Glomerular endothelial cell (primary cell): ENCODE data around the gene C8B. TPM values are rescaled to one million over a fixed set of nuclear protein-coding genes. Genes with fewer than 3 reads are reported as not detected.

Experiments used
- DNase-seq: peaks from one replicate; pipeline ENCODE4 v3.0.0-alpha.2; 2011; ENCODE audit warnings: low read depth, low spot score; ENCODE audit errors: extremely low read depth
- total RNA-seq: library from RNA; depleted of rRNA; stranded (reverse); fragments of >200 nt; gene quantifications from 2 replicates; pipeline ENCODE4 v1.2.3, GENCODE V29; 2015

The C8B gene
- total RNA-seq, 1 donor from 2014 or later: not detected

DNA sequence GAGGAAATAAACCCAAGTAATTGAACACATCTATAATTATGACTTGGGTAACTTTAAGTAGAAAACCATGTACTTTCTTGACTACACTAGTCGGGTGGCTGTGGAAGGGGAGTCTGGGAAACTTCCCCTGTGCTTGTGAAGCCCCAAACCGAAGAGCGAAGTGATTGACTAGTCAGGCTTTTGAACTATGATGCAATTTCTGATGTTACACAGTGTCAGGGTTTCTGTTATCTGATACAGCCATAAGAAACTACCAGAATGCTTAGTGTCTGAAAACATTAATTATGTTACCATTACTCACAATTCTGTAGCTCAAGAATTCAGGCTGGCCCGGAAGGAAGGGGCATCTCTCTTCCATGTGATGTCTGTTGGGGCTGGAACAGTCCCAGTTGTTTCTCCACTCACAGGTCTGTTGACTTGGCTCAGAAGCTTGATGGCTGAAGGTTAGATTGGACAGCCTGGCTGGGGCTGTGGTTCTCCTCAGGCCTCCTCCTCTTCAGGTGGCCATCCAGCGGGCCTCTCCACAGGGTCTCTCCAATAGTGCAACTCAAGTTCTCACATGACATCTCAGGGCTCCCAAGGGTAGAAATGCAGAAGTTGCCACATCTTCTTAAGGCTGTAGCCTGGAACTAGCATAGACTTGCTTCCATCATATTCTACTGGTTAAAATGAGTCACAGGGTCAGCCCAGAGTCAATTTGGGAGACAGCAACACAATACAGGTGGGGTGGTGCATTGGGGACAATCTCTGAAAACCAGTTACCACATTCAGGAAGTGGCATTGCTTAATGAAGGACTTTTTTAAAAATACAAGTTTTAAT lies 8.3 kb upstream of the C8B start:
- no peak for DNase-seq

DNA sequence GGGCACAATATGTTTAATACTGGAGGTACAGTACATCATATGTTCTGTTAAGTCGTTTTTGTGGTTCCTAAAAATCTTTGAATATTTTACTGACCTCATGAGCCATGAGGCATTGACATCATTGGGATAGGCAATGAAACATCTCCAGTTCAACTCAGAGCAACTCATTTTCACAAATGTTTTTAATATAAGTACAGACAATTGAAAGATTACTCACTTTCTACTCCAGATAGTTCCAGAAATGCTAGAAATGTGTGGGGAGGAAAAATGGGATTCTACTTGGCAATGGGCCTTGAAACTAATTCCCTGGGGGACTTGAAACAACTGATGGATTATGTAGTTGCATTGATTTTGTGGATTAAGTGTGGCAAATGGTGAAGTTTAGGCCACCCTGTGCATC lies 7.2 kb upstream of the C8B start:
- no peak for DNase-seq

DNA sequence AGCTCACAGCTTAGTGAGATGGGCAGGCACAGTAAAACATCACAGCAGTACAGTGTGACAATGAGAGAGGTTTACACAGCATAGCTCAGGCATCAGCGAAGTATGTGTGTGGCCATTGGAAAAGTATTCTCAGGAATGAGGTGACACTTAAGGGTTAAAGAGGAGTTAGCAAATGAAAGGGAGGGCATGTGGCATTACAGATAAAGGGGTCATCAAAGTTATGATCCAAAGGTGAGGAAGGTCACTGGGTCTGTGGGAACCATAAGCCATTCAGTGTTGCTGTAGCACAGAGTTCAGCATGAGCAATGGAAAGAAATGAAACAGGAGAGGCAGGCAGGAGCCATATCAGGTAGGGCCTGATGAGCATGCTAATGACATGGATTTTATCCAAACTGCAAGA lies 4.5 kb upstream of the C8B start:
- no peak for DNase-seq

DNA sequence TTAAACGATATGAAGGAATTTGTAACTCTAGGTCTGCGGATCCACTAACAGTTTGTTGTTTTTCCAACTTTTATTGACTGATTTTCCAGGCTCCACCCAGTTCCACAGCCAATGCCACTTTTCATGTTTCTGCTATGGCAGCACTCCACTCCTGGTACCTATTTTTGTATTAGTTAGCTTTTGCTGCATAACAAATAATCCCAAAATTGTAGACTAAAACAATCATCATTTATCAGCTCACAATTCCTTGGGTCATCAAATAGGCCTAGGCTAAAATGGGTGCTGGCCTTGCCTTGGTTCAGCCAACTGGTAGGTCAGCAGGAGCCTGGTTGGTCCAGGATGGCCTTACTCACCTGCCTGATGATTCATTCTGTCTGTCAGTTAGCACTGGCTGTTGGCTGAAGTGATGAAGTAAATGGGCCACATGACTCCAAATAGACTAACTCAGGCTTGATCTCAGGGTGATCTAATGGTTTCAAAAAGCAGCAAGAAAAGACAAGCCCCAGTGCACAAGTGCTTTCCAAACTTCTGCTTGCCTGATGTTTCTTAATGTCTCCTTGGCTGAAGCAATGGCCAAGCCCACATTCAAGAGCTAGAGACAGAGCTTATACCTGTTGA lies 3.2 kb upstream of the C8B start:
- no peak for DNase-seq

DNA sequence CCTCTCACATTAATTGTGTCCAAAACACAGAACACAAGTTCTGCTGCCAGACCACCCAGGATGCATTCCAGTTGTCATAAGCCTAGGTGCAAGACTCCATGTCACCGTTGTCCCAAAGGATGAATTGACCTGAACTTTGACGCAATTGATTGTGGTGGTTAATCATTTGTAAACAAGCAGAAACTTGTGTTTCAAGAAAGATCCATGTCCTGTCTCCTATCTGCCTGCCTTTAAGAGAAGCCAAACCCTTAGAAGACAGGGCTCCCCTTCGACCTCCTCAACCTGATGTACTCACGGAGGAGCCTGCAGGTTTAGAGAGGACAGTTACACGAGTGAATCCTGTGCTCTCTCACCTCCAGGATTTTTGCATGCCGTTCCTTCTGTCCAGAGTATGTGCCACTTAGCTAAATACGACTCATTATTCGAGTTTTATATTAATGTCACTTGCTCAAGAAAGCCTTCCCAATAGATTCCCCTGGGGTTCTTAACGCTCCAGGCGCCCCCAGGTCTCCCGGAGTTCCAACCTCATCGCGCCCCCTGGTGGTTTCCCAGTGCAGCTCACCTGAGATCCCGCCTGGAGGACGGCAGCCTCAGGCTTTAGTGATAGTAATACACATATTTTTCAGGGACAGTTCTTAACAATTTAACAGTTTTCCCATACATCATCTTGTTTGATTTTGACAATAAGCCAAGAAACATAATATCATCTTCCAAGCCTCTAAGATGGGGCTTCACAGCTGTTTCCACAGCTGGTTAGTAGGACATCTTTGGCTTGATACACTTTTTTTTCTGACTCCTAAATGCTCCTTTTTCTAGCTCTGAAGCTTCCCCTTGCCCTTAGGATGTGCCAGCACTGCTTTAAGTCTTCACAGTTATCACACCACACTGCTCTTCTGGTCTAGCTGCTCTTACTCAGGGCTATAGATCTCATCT lies 2.4 kb upstream of the C8B start:
- no peak for DNase-seq

DNA sequence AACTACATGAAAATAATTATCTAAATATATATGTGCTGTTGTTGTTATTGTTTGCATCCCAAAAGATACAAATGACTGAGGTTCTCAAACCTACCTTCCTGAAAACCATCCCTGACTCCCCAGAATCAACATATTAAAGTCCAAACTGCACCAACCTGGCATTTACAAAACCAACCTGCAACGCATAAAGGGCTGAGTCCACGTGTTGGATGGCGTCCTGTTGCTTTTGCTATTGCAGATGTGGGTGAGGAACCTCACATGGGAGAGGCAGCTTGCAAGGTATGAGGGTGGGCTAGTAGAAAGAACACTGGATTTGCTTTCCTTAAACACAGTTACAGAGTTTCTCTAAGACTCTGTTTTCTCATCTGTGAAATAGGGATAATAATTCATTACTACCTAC lies 1.5 kb upstream of the C8B start:
- no peak for DNase-seq

DNA sequence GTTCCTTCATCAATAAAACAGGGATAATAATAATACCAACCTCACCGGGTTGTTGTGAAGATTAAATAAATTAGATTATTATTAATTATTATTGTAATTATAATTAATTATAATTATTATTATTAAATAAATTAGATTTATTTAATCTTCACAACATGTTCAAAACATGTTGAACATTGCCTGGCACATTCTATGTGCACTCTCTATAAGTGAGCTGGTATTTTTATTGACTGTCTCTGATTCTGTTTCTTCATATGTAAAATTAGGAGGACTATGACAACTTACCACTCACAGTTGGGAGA lies 834 bp upstream of the C8B start:
- DNase-seq: no peak

DNA sequence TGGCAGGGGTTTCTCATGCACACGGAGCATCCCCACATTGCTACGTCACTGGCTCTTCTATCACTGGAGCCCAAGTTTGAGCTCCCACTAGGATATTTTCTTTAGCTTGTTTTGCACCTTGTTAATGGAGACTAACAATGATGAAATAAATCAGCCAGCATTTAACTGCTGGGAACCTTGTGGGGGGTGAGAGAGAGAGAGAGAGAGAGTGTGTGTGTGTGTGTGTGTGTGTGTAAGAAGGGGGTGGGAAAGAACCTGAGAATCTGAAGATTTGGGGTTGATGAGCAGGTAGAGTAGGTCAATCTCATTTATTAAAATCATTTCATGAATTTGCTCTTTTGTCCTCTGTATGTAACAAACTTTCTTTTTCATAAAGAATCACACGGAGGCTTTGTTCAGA lies 624 bp downstream of the C8B start:
- DNase-seq: no peak

DNA sequence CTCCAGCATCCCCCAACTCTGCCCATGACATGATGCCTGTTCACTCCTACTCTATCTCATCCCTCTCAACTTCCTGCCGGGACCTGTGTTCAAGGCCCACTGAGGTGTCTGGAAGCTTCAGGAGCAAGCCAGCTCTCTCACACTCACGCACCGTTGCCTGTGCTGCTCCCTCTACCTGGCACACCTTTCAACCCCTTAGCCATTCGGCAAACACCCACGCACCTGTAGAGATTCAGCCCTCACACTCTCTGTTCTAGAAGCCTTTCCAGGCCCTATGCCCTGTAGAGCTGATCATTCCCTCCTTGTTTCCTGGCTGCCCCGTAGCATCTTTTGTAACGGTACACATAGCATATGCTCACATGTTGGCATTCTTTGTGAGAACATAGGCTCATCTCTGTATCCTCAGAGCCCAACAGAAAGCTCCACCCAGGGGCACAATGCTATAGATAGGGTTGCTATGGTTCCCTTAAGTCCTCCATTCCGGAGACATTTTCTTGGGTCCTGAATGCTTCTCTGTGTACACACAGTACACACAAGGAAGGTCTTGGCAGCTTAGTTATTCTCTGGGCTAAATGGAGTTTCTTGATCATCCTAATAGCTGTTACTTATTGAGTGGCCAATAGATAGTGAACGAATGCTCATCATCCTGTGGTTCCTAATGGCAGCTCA lies 1.3 kb downstream of the C8B start:
- no peak for DNase-seq

DNA sequence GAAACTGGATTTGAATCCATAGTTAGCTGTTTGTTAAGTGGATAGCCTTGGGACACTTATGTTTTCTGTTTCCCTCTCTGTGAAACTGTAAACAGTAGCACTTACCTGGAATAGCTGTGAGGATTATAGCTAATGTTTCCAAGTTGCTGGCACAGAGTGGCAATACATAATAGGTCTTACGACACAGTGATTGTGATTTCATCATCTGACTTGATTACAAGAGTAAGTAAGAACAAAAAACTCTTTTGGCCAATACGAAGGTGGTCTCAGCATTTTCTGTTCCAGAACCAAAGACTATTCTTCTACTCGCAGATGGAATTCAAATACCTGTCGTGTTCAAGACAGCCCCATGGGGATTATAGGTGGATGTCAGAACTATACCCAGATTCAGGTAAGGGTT lies 2.1 kb downstream of the C8B start:
- no peak for DNase-seq

DNA sequence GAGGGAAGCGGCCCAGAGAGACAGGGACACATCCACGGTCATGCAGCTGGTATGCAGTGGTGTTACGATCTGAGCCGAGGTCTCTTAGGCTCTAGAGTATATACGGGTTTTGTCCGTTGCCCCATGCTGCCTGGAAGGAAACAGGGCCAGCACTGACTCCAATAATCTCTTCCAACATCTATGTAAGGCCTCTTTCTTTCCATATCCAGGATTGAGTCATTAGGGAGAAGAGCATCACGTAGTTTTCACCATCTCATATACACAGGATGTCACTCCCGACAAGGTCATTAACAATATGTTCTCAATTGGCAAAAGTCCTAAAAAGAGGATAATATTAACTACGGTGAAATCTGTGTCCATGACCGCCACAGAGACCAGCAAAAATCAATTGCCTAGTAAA lies 4.4 kb downstream of the C8B start:
- DNase-seq: no peak

DNA sequence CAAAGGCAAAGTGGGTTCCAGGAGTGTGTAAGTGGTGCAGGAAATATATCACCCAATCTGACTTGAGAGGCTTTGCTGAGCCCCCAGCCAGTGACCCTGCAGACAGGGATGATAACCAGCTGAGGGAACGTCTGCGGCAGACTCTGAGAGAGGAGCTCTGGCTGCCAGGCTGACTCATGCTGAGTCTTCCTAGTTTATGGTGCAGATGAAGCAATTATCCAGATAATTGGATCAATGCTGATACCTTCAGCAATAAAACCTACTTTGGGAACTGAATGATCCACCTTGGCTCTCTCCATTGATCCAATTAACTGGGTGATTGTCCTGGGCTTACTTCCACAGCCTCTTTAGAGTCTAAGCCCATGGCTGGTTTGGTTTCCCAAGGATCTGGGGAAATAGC lies 7.3 kb downstream of the C8B start:
- DNase-seq: no peak

DNA sequence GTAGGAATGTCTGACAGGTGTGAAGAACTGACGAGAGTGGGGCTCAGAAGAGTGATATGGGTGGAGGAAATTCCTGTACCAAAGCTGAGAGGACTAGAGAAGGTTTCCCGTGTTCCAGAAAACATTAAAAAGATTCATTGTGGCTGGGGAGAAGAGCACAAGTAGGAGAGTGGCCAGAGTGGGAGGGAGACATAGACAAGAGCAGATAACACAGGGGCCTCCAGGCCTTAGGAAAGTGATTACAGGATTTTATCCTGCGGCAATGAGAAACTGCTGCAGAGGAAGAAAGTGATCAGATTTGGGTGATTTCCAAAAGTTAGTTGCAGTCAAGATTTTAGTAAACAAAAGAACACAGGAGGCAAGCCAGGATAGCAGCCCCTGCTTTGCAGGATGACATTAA lies 7.9 kb downstream of the C8B start:
- DNase-seq: no peak

DNA sequence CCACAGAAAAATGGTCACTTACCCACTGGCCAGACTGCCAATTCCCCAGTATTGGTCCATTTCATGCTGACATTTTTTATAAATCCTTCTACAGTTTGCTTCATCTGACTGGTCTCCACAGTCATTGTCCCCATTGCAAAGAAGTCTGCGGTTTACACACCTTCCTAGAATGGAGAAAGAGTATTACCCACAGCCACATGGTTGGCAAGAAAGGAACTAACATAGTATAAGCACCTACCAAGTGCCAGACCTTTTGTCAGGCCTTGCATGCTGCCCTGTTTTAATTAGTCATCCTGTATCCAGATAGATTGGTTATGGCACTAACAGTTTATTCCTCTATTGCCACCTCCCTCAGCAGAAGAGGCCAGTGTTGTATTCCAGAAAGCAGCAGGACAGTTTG lies 11.2 kb downstream of the C8B start:
- no peak for DNase-seq

DNA sequence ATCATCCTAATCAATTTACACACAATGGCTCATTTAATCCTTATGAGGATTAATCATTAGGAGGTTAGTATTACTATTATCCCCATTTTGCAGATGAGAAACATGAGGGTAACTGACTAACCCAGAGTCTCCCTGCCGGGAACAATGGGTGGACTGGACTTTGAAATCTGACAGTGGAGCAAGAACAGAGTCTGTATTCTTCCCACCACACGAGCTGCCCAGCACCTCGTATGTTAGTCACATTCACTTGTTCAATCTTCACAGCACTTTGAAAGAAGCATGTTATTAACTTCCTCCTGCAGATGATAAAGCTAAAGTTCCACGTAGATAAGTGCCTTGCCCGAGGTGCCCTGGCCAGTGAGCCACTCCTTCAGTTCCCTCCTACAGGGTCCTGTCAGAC lies 12.4 kb downstream of the C8B start:
- no peak for DNase-seq

DNA sequence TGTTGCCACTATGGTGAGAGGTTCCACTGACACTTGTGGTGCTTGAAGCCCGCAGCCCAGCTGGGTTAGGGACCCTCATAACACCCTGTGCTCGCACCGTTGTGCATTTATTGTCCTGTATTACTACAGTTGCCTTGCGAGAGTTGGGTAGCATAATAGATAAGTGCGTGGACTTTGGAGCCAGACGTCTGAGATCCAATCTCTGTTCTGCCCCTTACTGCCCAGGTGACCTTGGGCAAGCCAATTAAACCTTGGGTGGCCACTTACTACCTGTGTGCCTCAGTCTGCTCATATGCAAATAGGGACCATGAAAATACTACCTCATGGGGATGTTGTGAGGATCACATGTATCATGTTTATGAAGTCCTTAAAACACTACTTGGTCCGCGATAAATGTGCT lies 13.3 kb downstream of the C8B start:
- no peak for DNase-seq

DNA sequence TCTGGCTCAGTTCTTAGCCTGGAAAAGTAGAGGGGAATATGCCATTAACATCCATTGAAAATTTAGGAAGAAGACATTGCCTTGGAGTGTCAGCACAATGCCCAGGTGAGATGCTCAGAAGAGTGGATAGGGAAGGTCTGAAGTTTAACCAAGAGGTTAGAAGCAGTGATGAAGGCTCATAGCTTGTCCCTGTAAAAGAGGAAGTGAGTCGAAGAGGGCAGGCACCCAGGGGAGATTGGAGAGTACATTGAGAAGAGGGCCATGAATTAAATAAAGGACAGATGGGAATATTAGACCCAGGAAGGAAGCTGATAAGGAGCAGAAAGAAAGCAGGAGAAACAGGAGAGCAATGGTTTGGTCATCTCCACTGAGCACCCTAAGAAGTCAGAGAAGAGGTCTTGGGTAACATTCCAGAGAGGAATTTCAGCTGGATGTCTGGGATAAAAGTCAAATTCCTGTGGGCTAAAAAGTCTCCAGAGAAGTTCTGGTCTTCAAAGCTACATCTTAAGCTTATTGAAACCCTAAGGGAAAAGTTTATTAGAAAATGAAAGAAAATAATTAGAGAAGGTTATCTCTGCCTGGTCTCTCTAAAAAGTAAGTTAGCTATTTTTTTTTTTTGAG lies 17.3 kb downstream of the C8B start:
- no peak for DNase-seq

DNA sequence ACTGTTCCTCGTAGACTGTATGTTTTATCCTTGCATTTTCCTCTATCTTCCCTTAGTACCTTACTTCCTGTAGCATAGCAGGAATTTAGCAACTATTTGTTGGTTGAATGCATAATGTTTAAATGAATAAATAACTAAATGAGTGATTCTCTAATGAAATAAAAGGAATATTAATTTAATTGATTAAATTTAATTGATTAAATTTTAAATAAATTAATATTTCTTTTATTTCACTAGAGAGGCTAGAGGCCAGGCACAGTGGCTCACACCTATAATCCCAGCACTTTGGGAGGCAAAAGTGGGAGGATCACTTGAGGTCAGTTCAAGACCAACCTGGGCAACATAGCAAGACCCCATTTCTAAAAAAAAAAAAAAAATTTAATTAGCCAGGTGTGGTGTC lies 25.8 kb downstream of the C8B start:
- DNase-seq: no peak

DNA sequence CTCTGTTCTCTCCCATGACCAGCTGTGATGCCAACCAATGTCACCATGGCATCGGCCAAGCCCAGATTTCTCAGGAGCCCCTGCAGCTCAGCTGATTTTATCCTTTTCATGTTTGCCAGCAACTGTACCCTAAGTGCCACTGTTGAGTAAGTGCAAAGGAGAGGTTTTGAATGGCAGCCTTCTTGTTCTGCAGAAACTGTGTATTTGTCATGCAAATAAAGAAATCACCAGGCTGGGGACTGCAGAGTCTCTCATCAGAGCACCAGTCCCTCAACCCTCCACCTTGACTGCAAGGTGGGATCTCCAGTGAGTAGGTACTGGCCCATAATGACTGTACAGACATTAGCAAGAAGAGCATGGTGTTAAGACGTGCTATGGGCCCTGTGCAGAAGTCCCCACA lies 26.6 kb downstream of the C8B start:
- no peak for DNase-seq

DNA sequence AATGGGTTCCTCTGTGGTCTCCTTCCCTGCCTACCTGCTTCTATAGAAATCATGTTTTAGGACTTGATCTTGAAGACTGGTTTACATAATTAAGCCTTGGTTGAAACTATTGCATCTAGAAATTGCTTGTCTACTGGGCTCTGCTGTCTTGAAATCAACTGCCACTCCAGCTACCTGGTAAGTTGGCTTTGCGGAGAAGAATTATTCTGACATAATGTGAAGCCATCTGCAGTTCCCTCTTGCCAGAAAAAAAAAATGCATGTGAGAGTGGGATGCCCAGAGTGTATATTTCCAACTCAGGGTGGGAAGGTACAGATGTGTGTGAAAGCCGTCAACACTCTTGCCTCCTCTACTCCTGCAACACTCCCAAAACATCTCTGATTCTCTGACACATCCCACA lies 27.2 kb downstream of the C8B start:
- no peak for DNase-seq
